Thyroid gland (tissue), 4 donors: ENCODE results near the gene ETV3.

ENCODE experiments used
- POLR2A ChIP-seq, 2 donors: fragments of 450-650 bp; IDR thresholded peaks; one replicate each; pipeline ENCODE4 v1.6.1; 2017; ENCODE audit warnings: antibody characterized with exemption in 2 of 2, mild to moderate bottlenecking in 2 of 2, moderate library complexity in 1 of 2
- TF ChIP-seq, protein P1 (sequence below), 6 experiments: fragments of 200-600 bp in 3 of 6; fragments of 450-650 bp in 3 of 6; sonication (generic) in 3 of 6; IDR thresholded peaks; one replicate each; pipeline ENCODE4 v1.5.1; 2016 to 2019; ENCODE audit warnings: antibody characterized with exemption in 6 of 6, mild to moderate bottlenecking in 2 of 6, inconsistent platforms in 1 of 6, moderate library complexity in 1 of 6

DNA sequence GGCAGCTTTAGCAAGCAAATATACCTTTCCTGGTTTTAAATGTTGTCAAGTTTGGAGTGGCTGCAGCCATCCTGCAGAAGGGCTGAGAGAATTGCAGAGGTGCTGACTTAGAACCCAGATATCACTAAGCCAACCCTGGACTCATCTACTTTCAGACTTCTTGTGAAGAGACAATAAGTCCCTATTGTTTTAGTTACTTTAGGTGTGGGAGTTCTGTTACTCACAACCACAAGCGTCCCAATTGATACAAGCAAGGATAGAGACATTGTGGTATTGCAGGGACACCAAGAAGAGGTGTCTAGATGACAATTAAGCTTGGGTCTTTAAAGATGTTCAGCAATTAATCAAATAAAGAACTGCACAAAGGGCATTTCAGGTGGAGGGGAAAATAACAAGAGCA is 8.8 kb upstream of the ETV3 start:
- TF ChIP-seq, protein P1, sequence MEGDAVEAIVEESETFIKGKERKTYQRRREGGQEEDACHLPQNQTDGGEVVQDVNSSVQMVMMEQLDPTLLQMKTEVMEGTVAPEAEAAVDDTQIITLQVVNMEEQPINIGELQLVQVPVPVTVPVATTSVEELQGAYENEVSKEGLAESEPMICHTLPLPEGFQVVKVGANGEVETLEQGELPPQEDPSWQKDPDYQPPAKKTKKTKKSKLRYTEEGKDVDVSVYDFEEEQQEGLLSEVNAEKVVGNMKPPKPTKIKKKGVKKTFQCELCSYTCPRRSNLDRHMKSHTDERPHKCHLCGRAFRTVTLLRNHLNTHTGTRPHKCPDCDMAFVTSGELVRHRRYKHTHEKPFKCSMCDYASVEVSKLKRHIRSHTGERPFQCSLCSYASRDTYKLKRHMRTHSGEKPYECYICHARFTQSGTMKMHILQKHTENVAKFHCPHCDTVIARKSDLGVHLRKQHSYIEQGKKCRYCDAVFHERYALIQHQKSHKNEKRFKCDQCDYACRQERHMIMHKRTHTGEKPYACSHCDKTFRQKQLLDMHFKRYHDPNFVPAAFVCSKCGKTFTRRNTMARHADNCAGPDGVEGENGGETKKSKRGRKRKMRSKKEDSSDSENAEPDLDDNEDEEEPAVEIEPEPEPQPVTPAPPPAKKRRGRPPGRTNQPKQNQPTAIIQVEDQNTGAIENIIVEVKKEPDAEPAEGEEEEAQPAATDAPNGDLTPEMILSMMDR (IDR thresholded peaks at IDR 0.05) = no peak
- no peak for TF ChIP-seq POLR2A (IDR thresholded peaks at IDR 0.05)
